Fibroblast of mammary gland (primary cell): ENCODE measurements around the gene VSIR.

Experiments used
- DNase-seq: peaks from one replicate; pipeline ENCODE4 v3.0.0-alpha.2; 2010; ENCODE audit warnings: low read depth
- H3K4me3 ChIP-seq: 2 replicates; pipeline ENCODE4 v1.5.1; 2011; ENCODE audit warnings: low read depth, mild to moderate bottlenecking, low read length, moderate library complexity; ENCODE audit not compliant: control insufficient read depth
- CTCF ChIP-seq: conservative IDR thresholded peaks from 2 replicates; pipeline ENCODE4 v1.5.1; 2011; ENCODE audit warnings: low read depth, low read length, inconsistent platforms; ENCODE audit not compliant: control insufficient read depth, insufficient read depth

Gene VSIR

GRCh38 chr10:71750986-71751385 is 22.3 kb downstream of the VSIR start:
- no peak for TF ChIP-seq CTCF
- no peak for DNase-seq
- no peak overlapping the region for H3K4me3 ChIP-seq

- TF ChIP-seq CTCF = no peak
- no peak overlapping the region for H3K4me3 ChIP-seq
- DNase-seq = no peak
Observed at GRCh38 chr10:71750124-71750841, 23.0 kb downstream of the VSIR start.

- TF ChIP-seq CTCF = no peak
- no peak for DNase-seq
- no peak overlapping the region for H3K4me3 ChIP-seq
Observed at GRCh38 chr10:71749396-71749795, 23.9 kb downstream of the VSIR start.

GRCh38 chr10:71748671-71749191 is 24.6 kb downstream of the VSIR start:
- no peak overlapping the region for H3K4me3 ChIP-seq

GRCh38 chr10:71747551-71748523 is 25.5 kb downstream of the VSIR start:
- TF ChIP-seq CTCF = no peak
- H3K4me3 ChIP-seq = no peak overlapping the region
- DNase-seq = no peak

More at GRCh38 chr10:71748671-71749191, 24.6 kb downstream of the VSIR start:
- TF ChIP-seq CTCF = no peak
- no peak for DNase-seq

GRCh38 chr10:71747039-71747531 is 26.2 kb downstream of the VSIR start:
- no peak for DNase-seq
- no peak overlapping the region for H3K4me3 ChIP-seq
- no peak for TF ChIP-seq CTCF
